K562 (cell line): Measurements from ENCODE around the gene JAKMIP1. TPM values are rescaled to one million over a fixed set of nuclear protein-coding genes. Genes with fewer than 3 reads are reported as not detected.

Experiments
- ATAC-seq: fragments of 200-7000 bp; cut with Tn5 transposase; 3 replicates; pipeline ENCODE4 v1.9.1; 2020; ENCODE audit warnings: moderate library complexity
- BruUV-seq: library from RNA; stranded (reverse); fragments of 400-500 nt; replicated peaks from 2 replicates; lab custom pipeline; 2021; lab: Mats Ljungman, UMichigan
- CTCF ChIA-PET: fragments of 300-600 bp; formaldehyde crosslinking; extraction: SDS; loops from one replicate; lab custom pipeline; 2021; ENCODE audit warnings: low intra/inter-chr PET ratio; lab: Yijun Ruan, JAX
- POLR2A ChIA-PET: fragments of 300-600, 350-650 bp; sonication (Branson Sonifier 250); formaldehyde crosslinking; extraction: SDS; loops from one replicate; lab custom pipeline; 2021; ENCODE audit warnings: antibody characterized with exemption, inconsistent platforms; lab: Yijun Ruan, JAX
- DNase-seq, 4 experiments: peaks; one replicate each; pipeline versions ENCODE4 v3.0.0 to v3.0.0-alpha.2; 2011 to 2018; ENCODE audit warnings: low spot score in 3 of 4, mixed read lengths in 3 of 4; ENCODE audit errors: extremely low read depth in 1 of 4
- FAIRE-seq: peaks from 2 replicates; lab custom pipeline; 2011; peaks lifted over from hg19 to GRCh38; lab: Jason Lieb, UNC
- H2AFZ ChIP-seq: 2 replicates; pipeline ENCODE4 v1.6.0; 2011; ENCODE audit warnings: low read depth, low read length, control low read depth, inconsistent platforms
- H3K27ac ChIP-seq: fragments of 200-600 bp; 3 replicates; pipeline ENCODE4 v1.8.0; 2011; ENCODE audit warnings: low read depth, mild to moderate bottlenecking, control low read depth, inconsistent platforms, low read length, moderate library complexity, mixed read lengths; ENCODE audit errors: extremely low read depth
- H3K27me3 ChIP-seq, 2 experiments: fragments of 300-600 bp in 1 of 2; 2 replicates in 1 of 2; 3 replicates in 1 of 2; pipeline versions ENCODE4 v1.6.0 to v1.8.0; 2011; ENCODE audit warnings: inconsistent platforms in 2 of 2, low read length in 2 of 2, mild to moderate bottlenecking in 1 of 2, mixed read lengths in 1 of 2, moderate library complexity in 1 of 2; ENCODE audit not compliant: control insufficient read depth in 2 of 2, insufficient read depth in 2 of 2
- H3K36me3 ChIP-seq: fragments of 300-600 bp; 3 replicates; pipeline ENCODE4 v1.8.0; 2011; ENCODE audit warnings: mild to moderate bottlenecking, low read length, inconsistent platforms; ENCODE audit not compliant: control insufficient read depth, insufficient read depth
- H3K4me1 ChIP-seq, 2 experiments: fragments of 200-600 bp in 1 of 2; replicated peaks in 1 of 2; 2 replicates in 1 of 2; 3 replicates in 1 of 2; pipeline versions ENCODE4 v1.5.1 to v1.8.0; 2011; ENCODE audit warnings: inconsistent platforms in 2 of 2, low read length in 2 of 2, mild to moderate bottlenecking in 1 of 2, mixed read lengths in 1 of 2, moderate library complexity in 1 of 2; ENCODE audit not compliant: control insufficient read depth in 2 of 2, insufficient read depth in 2 of 2
- H3K4me2 ChIP-seq: 2 replicates; pipeline ENCODE4 v1.6.1; 2011; ENCODE audit warnings: low read length, control low read depth, inconsistent platforms, mixed read lengths; ENCODE audit not compliant: insufficient read depth
- H3K4me3 ChIP-seq: fragments of 200-600 bp; sonication (generic), shearing (Covaris generic); 2 replicates; pipeline ENCODE4 v1.5.1; 2016; ENCODE audit warnings: control low read depth, inconsistent platforms
- H3K79me2 ChIP-seq: fragments of 200-600 bp; 3 replicates; pipeline ENCODE4 v1.8.0; 2011; ENCODE audit warnings: low read length, inconsistent platforms; ENCODE audit not compliant: control insufficient read depth, insufficient read depth
- H3K9ac ChIP-seq, 2 experiments: 2 replicates each; pipeline versions ENCODE4 v1.6.0 to v1.6.1; 2011; ENCODE audit warnings: low read depth in 2 of 2, low read length in 2 of 2, control low read depth in 1 of 2, inconsistent platforms in 1 of 2, mild to moderate bottlenecking in 1 of 2, mixed read lengths in 1 of 2; ENCODE audit not compliant: insufficient read depth in 1 of 2
- H3K9me1 ChIP-seq: one replicate; pipeline ENCODE4 v1.6.0; 2011; ENCODE audit warnings: inconsistent platforms, mild to moderate bottlenecking, low read length, moderate library complexity; ENCODE audit not compliant: control insufficient read depth, insufficient read depth
- H3K9me3 ChIP-seq: replicated peaks from 2 replicates; pipeline ENCODE4 v1.5.1; 2011; ENCODE audit warnings: low read depth, low read length, inconsistent platforms; ENCODE audit not compliant: control insufficient read depth, insufficient read depth
- H4K20me1 ChIP-seq: replicated peaks from 2 replicates; pipeline ENCODE4 v1.6.1; 2011; ENCODE audit warnings: low read length, inconsistent platforms, mixed read lengths; ENCODE audit not compliant: control insufficient read depth, insufficient read depth
- IRF2 ChIP-seq: sonication (generic); formaldehyde crosslinking; IDR thresholded peaks from 2 replicates; pipeline ENCODE4 v1.8.1; 2022; ENCODE audit warnings: mild to moderate bottlenecking, missing genetic modification reagents
- MCM5 ChIP-seq: fragments of 450-650 bp; IDR thresholded peaks from 2 replicates; pipeline ENCODE4 v1.6.1; 2016; ENCODE audit warnings: low read depth
- RFX5 ChIP-seq: IDR thresholded peaks from 2 replicates; pipeline ENCODE4 v1.6.1; 2011; ENCODE audit warnings: low read depth, mild to moderate bottlenecking, improper control_type of control experiment, low read length
- XRCC4 ChIP-seq: IDR thresholded peaks from one replicate; pipeline ENCODE4 v1.6.1; 2011; ENCODE audit not compliant: insufficient read depth, insufficient read length; ENCODE audit errors: extremely low read depth
- ZNF75A ChIP-seq: fragments of 450-650 bp; formaldehyde crosslinking; IDR thresholded peaks from 2 replicates; pipeline ENCODE4 v1.4.0; 2020; ENCODE audit warnings: mild to moderate bottlenecking
- ZNF785 ChIP-seq: fragments of 250-450 bp; sonication (Bioruptor Pico); IDR thresholded peaks from 2 replicates; pipeline ENCODE4 v1.4.0; 2020; ENCODE audit warnings: mild to moderate bottlenecking
- WGBS: fragments of 100-300 bp; shearing (Covaris generic); methylation state at CpG from one replicate; pipeline ENCODE4 v1.1.6; 2016; ENCODE audit warnings: low coverage, mixed read lengths; ENCODE audit not compliant: insufficient coverage; ENCODE audit errors: missing lambda C conversion rate; 5-methylcytosine and 5-hydroxymethylcytosine counted together
- in situ Hi-C: fragments of 300-500 bp; cut with MboI; formaldehyde crosslinking; loops from 4 replicates; pipeline ENCODE4 v1.15.0; 2018; ENCODE audit warnings: inconsistent platforms, mixed read lengths
- intact Hi-C: fragments of 100-400 bp; cut with micrococcal nuclease; formaldehyde crosslinking; loops from 2 replicates; pipeline ENCODE4 v1.14.2; 2022
- polyA plus RNA-seq, 8 experiments: library from polyadenylated mRNA; depleted of rRNA in 4 of 8; stranded (reverse) in 5 of 8; unstranded in 3 of 8; fragments of >200 nt; fragmentation: Nextera tagmentation in 2 of 8; fragmentation: Illumina TruSeq in 1 of 8; extraction: Ambion mirVana in 2 of 8; extraction: Trizol in 1 of 8; gene quantifications; 2 replicates each; pipeline versions ENCODE4 v1.2.1 to v1.2.3, GENCODE V29; 2011 to 2014; ENCODE audit warnings: inconsistent platforms in 1 of 8, missing spikeins in 1 of 8
- total RNA-seq, 7 experiments: library from RNA; depleted of rRNA in 6 of 7; stranded (reverse); fragments of >200 nt in 6 of 7; fragmentation: Illumina TruSeq in 2 of 7; extraction: Trizol in 2 of 7; gene quantifications; 2 replicates each; pipeline versions ENCODE4 v1.2.1 to v1.2.3, GENCODE V29; 2011 to 2021; ENCODE audit warnings: low replicate concordance in 1 of 7
- TF ChIP-seq, protein P1 (sequence below): fragments of 250-450 bp; sonication (Bioruptor Pico); IDR thresholded peaks from 2 replicates; pipeline ENCODE4 v1.4.0; 2020; ENCODE audit warnings: borderline replicate concordance
- TF ChIP-seq, protein P2 (sequence below): fragments of 150-350 bp; conservative IDR thresholded peaks from 2 replicates; pipeline ENCODE4 v1.6.1; 2014; ENCODE audit warnings: low read length
- TF ChIP-seq, protein P3 (sequence below): sonication (generic); formaldehyde crosslinking; IDR thresholded peaks from 2 replicates; pipeline ENCODE4 v1.8.1; 2022; ENCODE audit warnings: missing genetic modification reagents
- TF ChIP-seq, protein P4 (sequence below), 2 experiments: fragments of 150-350 bp in 1 of 2; IDR thresholded peaks; 2 replicates each; pipeline ENCODE4 v1.6.1; 2012 to 2016; ENCODE audit warnings: low read depth in 2 of 2, low read length in 2 of 2, mild to moderate bottlenecking in 1 of 2, moderate library complexity in 1 of 2

JAKMIP1 gene
- total and polyA plus RNA-seq, 9 of the 15 experiments (the other 6 are each of a cell fraction or from before 2014, with no cell fraction given) = not detected

DNA sequence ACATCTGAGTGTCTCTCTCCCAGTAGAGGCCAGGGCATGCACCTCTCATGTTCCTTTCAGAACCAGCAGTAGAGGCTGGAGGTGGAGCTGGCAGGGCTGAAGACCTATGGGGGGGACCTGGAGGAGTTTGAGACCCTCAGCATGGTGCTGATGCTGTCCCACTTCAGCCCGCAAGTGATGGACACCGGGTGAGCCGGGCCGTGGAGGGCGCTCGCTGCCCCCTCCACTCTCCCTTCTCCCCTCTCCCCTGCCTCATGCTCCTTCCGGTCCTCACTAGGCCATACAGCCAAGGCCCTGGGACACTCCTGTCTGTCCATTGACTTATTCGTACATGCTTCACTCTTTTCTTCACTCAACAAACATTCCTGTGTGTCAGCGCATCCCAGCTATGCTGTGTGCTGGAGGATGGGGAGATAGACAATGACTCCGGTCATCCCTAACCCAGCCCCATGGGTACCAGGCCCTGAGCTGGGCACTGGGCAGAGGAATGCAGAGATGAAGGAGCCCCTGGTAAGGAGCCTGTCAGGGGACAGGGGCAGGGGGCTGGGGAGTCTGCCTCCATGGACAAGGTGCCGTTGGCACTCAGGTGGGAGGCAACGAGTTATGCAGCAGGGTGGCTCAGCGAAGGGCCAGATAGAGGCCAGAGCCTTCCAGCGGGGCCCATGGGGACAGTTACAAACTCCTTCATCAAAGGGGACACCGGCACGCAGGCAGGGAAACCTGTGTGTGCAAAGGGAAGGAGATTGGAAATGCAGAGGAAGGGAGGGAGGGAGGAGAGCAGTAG lies 40.9 kb upstream of the JAKMIP1 start (continued):
- TF ChIP-seq, protein P1, sequence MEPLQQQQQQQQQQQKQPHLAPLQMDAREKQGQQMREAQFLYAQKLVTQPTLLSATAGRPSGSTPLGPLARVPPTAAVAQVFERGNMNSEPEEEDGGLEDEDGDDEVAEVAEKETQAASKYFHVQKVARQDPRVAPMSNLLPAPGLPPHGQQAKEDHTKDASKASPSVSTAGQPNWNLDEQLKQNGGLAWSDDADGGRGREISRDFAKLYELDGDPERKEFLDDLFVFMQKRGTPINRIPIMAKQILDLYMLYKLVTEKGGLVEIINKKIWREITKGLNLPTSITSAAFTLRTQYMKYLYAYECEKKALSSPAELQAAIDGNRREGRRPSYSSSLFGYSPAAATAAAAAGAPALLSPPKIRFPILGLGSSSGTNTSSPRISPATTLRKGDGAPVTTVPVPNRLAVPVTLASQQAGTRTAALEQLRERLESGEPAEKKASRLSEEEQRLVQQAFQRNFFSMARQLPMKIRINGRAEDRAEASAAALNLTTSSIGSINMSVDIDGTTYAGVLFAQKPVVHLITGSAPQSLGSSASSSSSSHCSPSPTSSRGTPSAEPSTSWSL = no peak
- TF ChIP-seq, protein P2, sequence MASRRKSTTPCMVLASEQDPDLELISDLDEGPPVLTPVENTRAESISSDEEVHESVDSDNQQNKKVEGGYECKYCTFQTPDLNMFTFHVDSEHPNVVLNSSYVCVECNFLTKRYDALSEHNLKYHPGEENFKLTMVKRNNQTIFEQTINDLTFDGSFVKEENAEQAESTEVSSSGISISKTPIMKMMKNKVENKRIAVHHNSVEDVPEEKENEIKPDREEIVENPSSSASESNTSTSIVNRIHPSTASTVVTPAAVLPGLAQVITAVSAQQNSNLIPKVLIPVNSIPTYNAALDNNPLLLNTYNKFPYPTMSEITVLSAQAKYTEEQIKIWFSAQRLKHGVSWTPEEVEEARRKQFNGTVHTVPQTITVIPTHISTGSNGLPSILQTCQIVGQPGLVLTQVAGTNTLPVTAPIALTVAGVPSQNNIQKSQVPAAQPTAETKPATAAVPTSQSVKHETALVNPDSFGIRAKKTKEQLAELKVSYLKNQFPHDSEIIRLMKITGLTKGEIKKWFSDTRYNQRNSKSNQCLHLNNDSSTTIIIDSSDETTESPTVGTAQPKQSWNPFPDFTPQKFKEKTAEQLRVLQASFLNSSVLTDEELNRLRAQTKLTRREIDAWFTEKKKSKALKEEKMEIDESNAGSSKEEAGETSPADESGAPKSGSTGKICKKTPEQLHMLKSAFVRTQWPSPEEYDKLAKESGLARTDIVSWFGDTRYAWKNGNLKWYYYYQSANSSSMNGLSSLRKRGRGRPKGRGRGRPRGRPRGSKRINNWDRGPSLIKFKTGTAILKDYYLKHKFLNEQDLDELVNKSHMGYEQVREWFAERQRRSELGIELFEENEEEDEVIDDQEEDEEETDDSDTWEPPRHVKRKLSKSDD = no peak
- TF ChIP-seq, all 486 proteins: peak for 0

DNA sequence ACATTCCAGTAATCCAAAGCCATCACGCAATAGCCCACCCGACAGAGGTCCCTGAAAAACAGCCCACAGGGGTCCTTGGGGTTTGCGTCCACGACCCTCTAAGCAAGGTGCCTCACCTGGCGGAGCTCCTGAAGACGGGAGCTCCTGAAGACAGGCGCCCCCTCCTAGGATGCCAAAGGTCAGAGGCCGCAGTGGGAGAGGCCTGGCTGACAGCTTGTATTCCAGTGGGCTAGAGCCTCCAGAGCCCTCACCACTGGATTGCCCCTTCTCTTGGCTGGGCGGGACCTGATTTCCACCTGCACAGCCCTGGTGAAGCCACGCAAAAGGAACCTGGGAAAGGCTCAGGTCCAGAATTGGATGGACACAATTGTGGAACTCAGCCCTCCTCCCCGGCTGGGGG lies 39.6 kb upstream of the JAKMIP1 start:
- H3K4me2 ChIP-seq = no peak overlapping the region
- H3K4me3 ChIP-seq = no peak overlapping the region
- no peak overlapping the region for H2AFZ ChIP-seq
- FAIRE-seq (no peak), ATAC-seq (no peak), DNase-seq (no peak)
- peaks cover 0 to 32% of the 10 kb centered on the region in 2 experiments; a peak in 2 of 5 replicates for H3K27me3 ChIP-seq
- H3K36me3 ChIP-seq = no peaks in the 10 kb centered on the region
- H3K9ac ChIP-seq = no peak overlapping the region
- in situ Hi-C loops (no loop called here), intact Hi-C loops (no loop called here)
- H3K79me2 ChIP-seq = no peaks in the 10 kb centered on the region
- ChIA-PET CTCF (no interaction called here), POLR2A (interaction anchor here (0.6 kb wide), 1 partner anchor 208 kb away, joined by 3 read pairs; no protein-coding TSS in a partner anchor)
- H4K20me1 ChIP-seq = no peaks in the 10 kb centered on the region
- no TSS peak for BruUV-seq
- 0% methylated on average over 11 of the region's 11 CpGs for WGBS
- no peaks in the 10 kb centered on the region for H3K9me1 ChIP-seq
- H3K9me3 ChIP-seq = no peaks in the 10 kb centered on the region
- H3K4me1 ChIP-seq = no peaks in the 10 kb centered on the region
- H3K27ac ChIP-seq = no peak overlapping the region
- TF ChIP-seq IRF2 (CRISPR knock-in tag) = no peak
- no peak for TF ChIP-seq ZNF75A (CRISPR knock-in tag)
- TF ChIP-seq, protein P3, sequence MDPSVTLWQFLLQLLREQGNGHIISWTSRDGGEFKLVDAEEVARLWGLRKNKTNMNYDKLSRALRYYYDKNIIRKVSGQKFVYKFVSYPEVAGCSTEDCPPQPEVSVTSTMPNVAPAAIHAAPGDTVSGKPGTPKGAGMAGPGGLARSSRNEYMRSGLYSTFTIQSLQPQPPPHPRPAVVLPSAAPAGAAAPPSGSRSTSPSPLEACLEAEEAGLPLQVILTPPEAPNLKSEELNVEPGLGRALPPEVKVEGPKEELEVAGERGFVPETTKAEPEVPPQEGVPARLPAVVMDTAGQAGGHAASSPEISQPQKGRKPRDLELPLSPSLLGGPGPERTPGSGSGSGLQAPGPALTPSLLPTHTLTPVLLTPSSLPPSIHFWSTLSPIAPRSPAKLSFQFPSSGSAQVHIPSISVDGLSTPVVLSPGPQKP (CRISPR knock-in tag) = no peak
- TF ChIP-seq XRCC4 = no peak
- TF ChIP-seq, protein P4, sequence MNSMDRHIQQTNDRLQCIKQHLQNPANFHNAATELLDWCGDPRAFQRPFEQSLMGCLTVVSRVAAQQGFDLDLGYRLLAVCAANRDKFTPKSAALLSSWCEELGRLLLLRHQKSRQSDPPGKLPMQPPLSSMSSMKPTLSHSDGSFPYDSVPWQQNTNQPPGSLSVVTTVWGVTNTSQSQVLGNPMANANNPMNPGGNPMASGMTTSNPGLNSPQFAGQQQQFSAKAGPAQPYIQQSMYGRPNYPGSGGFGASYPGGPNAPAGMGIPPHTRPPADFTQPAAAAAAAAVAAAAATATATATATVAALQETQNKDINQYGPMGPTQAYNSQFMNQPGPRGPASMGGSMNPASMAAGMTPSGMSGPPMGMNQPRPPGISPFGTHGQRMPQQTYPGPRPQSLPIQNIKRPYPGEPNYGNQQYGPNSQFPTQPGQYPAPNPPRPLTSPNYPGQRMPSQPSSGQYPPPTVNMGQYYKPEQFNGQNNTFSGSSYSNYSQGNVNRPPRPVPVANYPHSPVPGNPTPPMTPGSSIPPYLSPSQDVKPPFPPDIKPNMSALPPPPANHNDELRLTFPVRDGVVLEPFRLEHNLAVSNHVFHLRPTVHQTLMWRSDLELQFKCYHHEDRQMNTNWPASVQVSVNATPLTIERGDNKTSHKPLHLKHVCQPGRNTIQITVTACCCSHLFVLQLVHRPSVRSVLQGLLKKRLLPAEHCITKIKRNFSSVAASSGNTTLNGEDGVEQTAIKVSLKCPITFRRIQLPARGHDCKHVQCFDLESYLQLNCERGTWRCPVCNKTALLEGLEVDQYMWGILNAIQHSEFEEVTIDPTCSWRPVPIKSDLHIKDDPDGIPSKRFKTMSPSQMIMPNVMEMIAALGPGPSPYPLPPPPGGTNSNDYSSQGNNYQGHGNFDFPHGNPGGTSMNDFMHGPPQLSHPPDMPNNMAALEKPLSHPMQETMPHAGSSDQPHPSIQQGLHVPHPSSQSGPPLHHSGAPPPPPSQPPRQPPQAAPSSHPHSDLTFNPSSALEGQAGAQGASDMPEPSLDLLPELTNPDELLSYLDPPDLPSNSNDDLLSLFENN (IDR thresholded peaks at IDR 0.05; ENCODE audit: low read depth in 2 of 2, low read length in 2 of 2) = no peak
- TF ChIP-seq RFX5 = no peak
- no peak for TF ChIP-seq ZNF785
- no peak for TF ChIP-seq MCM5
